DMS 273 treated with DMSO at 0.1 percent for 48 hours (cell line): ENCODE data around the gene C6orf15.

Source experiments
- DNase-seq: peaks from one replicate; lab custom pipeline; 2025; lab: John Stamatoyannopoulos, UW

C6orf15 gene

DNA sequence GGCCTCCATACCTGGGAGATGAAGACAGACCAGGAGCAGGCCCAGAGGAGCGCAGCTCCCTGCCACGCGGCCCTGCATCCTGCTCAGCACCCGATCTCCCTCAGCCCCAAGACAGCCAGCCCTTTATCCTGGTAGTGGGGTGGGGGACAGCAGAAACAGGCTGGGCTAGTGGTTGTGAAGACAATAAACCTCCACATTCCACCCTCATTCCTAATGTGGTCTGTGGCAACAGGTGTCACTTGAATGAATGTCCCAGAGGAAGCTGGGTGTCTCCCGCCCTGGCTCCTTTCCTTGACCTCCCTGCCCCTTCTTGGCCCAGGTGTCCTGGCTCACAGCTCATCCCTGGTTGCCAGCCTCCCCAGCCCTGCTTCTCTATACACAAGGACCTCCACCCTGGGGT, at the start of gene C6orf15:
Gene C6orf15, minus strand, starts transcription at position 98 of the 400 bp plus-strand sequence. Its CDS starts 20 bp downstream, at position 78.
- DNase-seq = no peak

- DNase-seq = no peak
Measured at GRCh38 chr6:31161216-31162126, 49.1 kb upstream of the C6orf15 start.

DNA sequence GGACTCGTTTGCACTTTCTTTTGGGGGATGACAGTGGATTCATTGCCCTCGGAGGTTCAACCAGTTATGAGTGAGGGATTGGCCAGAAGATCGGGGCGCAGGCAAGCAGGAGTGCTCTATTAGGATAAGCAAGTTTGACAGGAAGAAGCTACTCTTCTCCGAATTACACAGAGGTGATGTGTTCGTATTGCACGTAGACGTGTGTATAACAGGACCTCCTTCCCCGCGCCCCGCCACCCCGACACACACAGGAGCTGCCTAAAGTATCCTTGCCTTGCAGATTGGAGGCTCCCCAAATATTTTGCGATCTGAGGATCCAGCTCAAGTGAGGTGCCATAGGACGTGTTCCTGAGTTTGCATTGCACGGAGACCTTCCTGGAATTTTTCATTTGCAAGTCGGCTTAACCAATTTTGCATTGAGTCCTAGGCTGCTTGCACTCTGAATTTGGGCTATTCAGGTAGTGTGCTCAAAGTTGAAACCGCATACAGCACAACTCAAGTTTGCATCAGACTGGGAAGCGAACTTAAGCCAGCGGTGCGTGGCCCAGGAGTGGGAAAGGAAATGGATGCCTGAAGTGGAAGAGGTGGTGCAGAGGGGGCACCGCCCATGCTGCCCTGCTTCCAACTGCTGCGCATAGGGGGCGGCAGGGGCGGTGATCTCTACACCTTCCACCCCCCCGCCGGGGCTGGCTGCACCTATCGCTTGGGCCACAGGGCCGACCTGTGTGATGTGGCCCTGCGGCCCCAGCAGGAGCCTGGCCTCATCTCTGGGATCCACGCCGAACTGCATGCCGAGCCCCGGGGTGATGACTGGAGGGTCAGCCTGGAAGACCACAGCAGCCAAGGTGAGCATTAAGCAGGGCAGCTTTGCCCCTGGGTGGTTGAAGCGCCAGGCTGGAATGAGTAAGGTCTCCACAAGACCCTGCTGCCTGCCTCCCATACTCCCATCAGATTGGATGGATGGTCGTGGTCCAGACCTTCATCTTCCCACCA, 46.8 kb upstream of the C6orf15 start:
- DNase-seq = no peak

- DNase-seq = peak; percentile 98
Measured at GRCh38 chr6:31158140-31158862, 45.9 kb upstream of the C6orf15 start, which contains the start of gene TCF19. Gene TCF19 (plus strand): TSS chr6:31158589. CDS start chr6:31159470, 881 bp downstream.

DNA sequence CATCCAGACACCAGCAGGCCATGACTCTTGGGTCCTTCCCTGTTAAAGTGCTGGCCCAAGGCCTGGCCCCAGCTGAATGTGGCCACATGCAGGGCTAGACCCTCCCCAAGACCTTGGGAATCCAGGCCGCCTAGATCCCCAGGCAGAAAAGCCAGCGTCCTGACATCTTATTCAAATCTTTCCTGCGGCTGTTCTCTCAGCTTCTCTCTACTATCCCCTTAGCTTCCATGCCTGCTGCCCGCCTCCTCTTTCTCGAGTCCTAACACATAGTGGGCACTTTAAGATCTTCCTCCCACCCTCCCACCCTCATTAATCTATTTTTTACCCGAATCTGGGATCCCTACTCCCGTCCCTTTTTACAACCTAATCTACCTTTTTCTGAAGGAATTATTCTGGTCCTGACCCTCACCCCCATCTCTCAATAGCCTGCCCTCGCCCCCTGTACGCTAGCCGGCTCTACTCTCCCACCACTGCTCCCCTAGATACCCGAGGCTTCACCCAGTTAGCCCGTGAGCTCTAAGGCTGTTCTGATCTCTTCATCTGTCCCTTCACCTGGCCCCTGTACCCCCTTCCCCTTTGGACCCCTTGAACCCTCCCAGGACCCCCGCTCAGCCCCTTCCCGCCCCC, 45.3 kb upstream of the C6orf15 start, which contains the start of gene CCHCR1:
Gene CCHCR1, minus strand, starts transcription at position 290 of the 627 bp plus-strand sequence. Its CDS starts 202 bp downstream, at position 88.
- DNase-seq = no peak

DNA sequence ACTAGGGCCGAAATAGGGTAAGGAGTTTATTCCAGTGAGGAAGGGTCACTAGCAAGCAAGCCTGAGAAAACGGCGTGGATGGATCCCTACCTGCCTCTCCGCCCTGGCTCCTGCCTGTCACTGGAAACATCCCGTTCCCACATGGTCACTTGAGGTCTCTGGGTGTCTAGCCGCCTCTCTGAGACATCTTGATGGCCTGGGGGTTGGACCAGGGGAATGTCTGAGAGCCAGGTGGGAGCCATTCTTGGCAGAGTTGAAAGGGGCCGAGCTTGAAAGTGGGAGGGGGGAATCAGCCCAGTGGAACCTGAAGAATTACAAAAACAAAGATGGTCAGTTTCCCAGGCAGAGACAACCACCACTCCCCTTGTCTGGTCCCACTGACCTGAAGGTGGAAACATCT, 44.3 kb upstream of the C6orf15 start:
- DNase-seq = no peak

GRCh38 chr6:31154436-31154835, 42.1 kb upstream of the C6orf15 start:
- no peak for DNase-seq

GRCh38 chr6:31152781-31153180, 40.4 kb upstream of the C6orf15 start:
- no peak for DNase-seq

DNA sequence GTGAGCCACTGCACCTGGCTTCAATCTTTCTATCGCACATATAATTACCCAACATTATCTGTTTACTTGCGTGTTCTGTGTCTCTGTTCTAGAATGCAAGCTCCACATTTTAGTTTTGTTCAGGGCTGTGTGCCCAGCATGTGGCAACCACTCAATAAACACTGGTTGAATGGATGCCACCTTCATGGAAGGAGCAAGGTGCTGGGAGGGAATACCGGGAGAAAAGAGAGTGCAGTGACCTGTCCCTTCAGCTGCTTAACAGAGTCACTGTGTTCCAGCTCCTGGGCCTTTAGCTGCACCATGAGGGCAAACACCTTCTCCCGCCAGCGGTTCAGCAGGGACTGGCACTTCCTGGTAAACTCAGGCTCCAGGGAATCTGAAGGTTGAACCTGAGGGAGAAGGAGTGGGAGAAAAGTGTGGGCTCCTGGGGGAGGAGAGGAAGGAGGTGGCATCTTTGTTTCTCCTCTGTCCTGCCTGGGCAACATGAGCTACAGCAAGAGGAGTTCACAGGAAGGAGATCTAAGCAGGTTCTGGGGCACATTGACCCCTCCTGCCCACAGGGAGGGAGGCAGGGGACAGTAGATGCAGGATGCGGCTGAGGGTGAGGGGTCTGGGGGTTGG, 37.6 kb upstream of the C6orf15 start:
- no peak for DNase-seq

DNA sequence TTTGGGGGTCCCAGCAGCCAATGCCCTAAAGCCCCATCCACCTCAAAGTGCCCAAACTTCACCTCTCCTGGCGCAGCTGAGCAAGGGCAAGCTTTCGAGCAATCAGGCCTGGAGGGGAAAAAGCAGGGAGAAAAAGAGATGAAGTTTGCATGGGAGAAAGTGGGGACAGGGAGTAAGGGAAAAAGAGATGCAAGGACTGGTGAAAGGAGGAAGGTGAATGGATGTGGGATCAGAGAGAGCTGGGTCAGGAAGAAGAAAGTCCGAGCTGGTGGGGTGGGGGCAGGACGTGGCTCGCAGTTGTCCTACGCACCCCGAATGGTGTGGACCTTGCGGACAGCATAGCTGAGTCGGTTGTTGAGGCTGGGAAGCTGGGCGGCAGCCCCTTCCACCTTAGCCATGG, 33.0 kb upstream of the C6orf15 start:
- DNase-seq = no peak

DNA sequence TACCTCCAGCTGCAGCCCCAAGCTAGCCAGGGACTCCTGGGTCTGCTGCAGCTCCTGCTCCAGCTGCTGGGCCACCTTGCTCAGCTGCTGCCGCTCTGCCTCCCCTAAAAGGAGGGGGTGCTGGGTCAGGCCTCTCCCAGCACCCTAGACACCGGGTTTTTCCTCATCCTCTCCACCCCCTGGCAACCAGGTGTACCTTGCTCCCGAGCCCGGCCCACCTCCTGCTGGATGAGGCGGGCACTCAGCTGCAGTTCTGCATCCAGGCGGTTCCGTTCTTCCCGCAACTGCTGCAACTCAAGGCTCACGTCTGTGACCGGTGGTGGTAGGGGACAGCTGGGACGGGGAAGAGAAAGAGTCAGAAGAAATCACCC, 32.6 kb upstream of the C6orf15 start:
- no peak for DNase-seq

GRCh38 chr6:31144296-31144969, 32.1 kb upstream of the C6orf15 start:
- DNase-seq = no peak

GRCh38 chr6:31143148-31143547, 30.8 kb upstream of the C6orf15 start:
- no peak for DNase-seq

GRCh38 chr6:31142361-31142761, 30.0 kb upstream of the C6orf15 start:
- no peak for DNase-seq

- no peak for DNase-seq
Measured at GRCh38 chr6:31140643-31141042, 28.3 kb upstream of the C6orf15 start.

- no peak for DNase-seq
Measured at GRCh38 chr6:31139599-31139998, 27.2 kb upstream of the C6orf15 start.

DNA sequence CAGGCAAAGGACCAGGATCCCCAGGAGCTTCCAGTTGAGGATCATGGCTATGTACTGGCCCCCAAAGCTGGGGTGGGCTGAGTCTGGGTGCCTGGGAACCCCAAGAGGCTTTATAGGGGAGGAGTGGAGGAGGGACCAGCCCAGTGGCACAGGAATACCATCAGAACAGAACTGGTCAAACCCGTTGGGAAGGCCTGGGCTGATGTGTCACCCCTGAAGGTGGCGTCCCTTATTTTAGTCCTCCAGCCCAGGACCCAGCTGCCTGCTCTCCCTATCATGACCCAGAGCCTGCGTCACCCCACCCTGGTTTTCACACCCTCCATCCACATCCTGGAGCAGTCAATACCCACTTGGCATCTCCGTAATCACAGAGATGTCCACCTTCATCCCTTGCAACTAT, 26.6 kb upstream of the C6orf15 start, which contains the start of gene PSORS1C2:
Gene PSORS1C2, minus strand, starts transcription at position 85 of the 400 bp plus-strand sequence. Its CDS starts 40 bp downstream, at position 45.
- DNase-seq = no peak

DNA sequence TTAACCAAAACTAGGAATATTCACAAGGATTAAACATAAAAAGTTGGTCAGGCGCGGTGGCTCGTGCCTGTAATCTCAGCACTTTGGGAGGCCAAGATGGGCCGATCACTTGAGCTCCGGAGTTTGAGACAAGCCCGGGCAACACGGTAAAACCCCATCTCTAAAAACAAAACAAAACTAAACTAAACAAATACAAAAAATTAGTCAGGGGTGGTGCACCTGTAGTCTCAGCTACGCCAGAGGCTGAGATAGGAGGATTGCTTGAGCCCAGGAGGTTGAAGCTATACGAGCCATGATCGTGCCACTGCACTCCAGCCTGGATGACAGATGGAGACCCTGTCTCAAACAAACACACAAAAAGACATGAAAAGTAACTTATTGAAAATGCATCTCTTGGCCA, 23.3 kb upstream of the C6orf15 start:
- DNase-seq = no peak

- DNase-seq = no peak
Measured at GRCh38 chr6:31132806-31133205, 20.4 kb upstream of the C6orf15 start.

- no peak for DNase-seq
Measured at GRCh38 chr6:31131595-31131994, 19.2 kb upstream of the C6orf15 start.
